PC-3 (cell line): ENCODE results near the gene ST3GAL5. TPM values are rescaled to one million over a fixed set of nuclear protein-coding genes. Genes with fewer than 3 reads are reported as not detected.

Experiments used
- ATAC-seq: fragments of 200-7000 bp; cut with Tn5 transposase; 2 replicates; pipeline ENCODE4 v1.9.1; 2020; ENCODE audit warnings: mild to moderate bottlenecking, moderate library complexity
- BruUV-seq: library from RNA; stranded (reverse); fragments of 400-500 nt; replicated peaks from 2 replicates; lab custom pipeline; 2021; lab: Mats Ljungman, UMichigan
- CTCF ChIA-PET: fragments of 300-600 bp; sonication (Branson Sonifier 250); formaldehyde crosslinking; loops from one replicate; lab custom pipeline; 2022; ENCODE audit warnings: antibody characterized with exemption; lab: Charles Lee
- POLR2A ChIA-PET: fragments of 300-600 bp; sonication (Branson Sonifier 250); formaldehyde crosslinking; loops from one replicate; lab custom pipeline; 2022; ENCODE audit warnings: antibody characterized with exemption; ENCODE audit not compliant: unreplicated experiment; lab: Charles Lee
- DNase-seq: peaks from one replicate; pipeline ENCODE4 v3.0.0-alpha.2; 2015
- H2AFZ ChIP-seq: fragments of 300-600 bp; sonication (generic); 2 replicates; pipeline ENCODE4 v1.6.0; 2016; ENCODE audit warnings: antibody characterized with exemption, low read length
- H3F3A ChIP-seq: fragments of 300-600 bp; sonication (generic); one replicate; pipeline ENCODE4 v1.6.0; 2017; ENCODE audit warnings: antibody characterized with exemption, low read length, control low read depth, mild to moderate bottlenecking; ENCODE audit not compliant: unreplicated experiment
- H3K27ac ChIP-seq: fragments of 300-600 bp; sonication (generic); 2 replicates; pipeline ENCODE4 v1.5.1; 2016; ENCODE audit warnings: mild to moderate bottlenecking, low read length
- H3K27me3 ChIP-seq: fragments of 300-600 bp; sonication (generic); 2 replicates; pipeline ENCODE4 v1.6.1; 2016; ENCODE audit warnings: low read length, mixed read lengths
- H3K36me3 ChIP-seq: fragments of 300-600 bp; sonication (generic); 2 replicates; pipeline ENCODE4 v1.6.1; 2016; ENCODE audit warnings: low read depth, mixed run types, low read length, mixed read lengths
- H3K4me1 ChIP-seq: fragments of 300-600 bp; sonication (generic); 2 replicates; pipeline ENCODE4 v1.5.1; 2016; ENCODE audit warnings: low read length; ENCODE audit not compliant: insufficient read depth
- H3K4me2 ChIP-seq: fragments of 300-600 bp; sonication (generic); 2 replicates; pipeline ENCODE4 v1.6.0; 2016; ENCODE audit warnings: low read length
- H3K4me3 ChIP-seq: fragments of 300-600 bp; sonication (generic); 2 replicates; pipeline ENCODE4 v1.5.1; 2016; ENCODE audit warnings: mild to moderate bottlenecking, low read length, mixed read lengths
- H3K79me2 ChIP-seq: fragments of 300-600 bp; sonication (generic); 2 replicates; pipeline ENCODE4 v1.6.1; 2017; ENCODE audit warnings: low read length, mixed read lengths
- H3K9ac ChIP-seq: fragments of 300-600 bp; sonication (generic); 2 replicates; pipeline ENCODE4 v1.6.0; 2016; ENCODE audit warnings: mild to moderate bottlenecking, low read length
- H3K9me2 ChIP-seq: fragments of 300-600 bp; sonication (generic); replicated peaks from 2 replicates; pipeline ENCODE4 v1.6.1; 2016; ENCODE audit warnings: mixed run types, low read length, mixed read lengths
- H3K9me3 ChIP-seq: fragments of 300-600 bp; sonication (generic); 2 replicates; pipeline ENCODE4 v1.6.1; 2016; ENCODE audit warnings: low read length, mixed read lengths
- H4K20me1 ChIP-seq: fragments of 300-600 bp; sonication (generic); 2 replicates; pipeline ENCODE4 v1.6.1; 2016; ENCODE audit warnings: low read length, mixed read lengths
- EZH2 ChIP-seq: fragments of 300-600 bp; sonication (generic); IDR thresholded peaks from one replicate; pipeline ENCODE4 v1.6.1; 2017; ENCODE audit warnings: antibody characterized with exemption, mild to moderate bottlenecking, low read length; ENCODE audit not compliant: unreplicated experiment
- EZH2phosphoT487 ChIP-seq: fragments of 300-600 bp; sonication (generic); IDR thresholded peaks from 2 replicates; pipeline ENCODE4 v1.6.1; 2018; ENCODE audit warnings: mild to moderate bottlenecking, antibody characterized with exemption, low read length, borderline replicate concordance
- intact Hi-C: fragments of 100-400 bp; cut with micrococcal nuclease; formaldehyde crosslinking; loops from 2 replicates; pipeline ENCODE4 v1.9.0; 2023
- total RNA-seq: library from RNA; depleted of rRNA; stranded (reverse); fragments of >200 nt; gene quantifications from 2 replicates; pipeline ENCODE4 v1.2.3, GENCODE V29; 2014
- TF ChIP-seq, protein P1 (sequence below): fragments of 300-600 bp; sonication (generic); conservative IDR thresholded peaks from 2 replicates; pipeline ENCODE4 v1.5.1; 2017; ENCODE audit warnings: antibody characterized with exemption, low read depth, mild to moderate bottlenecking, low read length

The ST3GAL5 gene
- total RNA-seq, 1 experiment from 2014 or later: 0.87 TPM

DNA sequence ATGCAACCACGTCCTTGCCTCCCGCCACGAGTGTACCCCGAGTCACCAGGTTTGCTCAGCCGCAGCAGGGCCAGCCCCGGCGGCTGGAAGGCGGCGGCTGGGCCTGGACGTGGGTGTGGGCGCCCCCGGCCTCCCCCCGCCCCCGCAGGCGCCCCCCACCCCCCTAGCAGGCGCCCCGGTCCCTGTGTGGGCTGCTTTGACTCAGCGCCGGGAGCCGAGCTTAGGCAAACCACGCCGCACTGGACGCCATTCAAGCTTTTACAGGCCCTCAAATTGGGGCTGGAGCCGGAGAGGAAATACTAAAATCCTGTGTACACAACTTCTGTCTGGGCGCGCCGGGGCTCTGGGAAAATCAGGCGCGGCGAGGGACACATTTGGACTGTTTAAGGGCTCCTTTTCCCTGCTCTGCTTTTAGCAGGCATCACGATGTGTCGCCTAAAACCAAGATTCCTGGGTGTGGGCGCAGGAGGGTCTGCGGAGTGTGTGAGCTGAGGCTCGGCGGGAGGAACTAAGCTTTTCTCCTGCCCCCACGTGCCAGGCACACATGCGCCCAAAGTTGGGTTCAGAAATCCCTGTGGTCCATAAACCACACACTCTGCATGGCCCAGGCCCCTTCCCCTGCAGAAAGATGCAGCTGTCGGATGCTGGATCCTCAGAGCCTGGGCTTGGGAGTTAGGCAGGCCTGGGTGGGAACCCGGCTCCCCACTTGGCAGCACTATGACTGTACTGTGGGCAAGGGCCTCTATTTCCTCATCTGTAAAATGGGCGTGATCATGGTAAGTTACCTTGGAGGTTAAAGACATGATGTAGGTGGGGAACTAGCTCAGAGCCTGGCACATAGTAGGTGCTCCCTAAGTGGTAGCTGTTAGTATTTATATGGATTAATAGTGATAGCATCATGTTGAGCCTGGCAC is 77.4 kb downstream of the ST3GAL5 start:
- Histone ChIP-seq H3K9me3 (no peaks in the 10 kb centered on the region), H2AFZ (peak overlapping the region; percentile 58; the same call in 1 of the 2 replicates), H3K9ac (no peak overlapping the region), H3K36me3 (no peaks in the 10 kb centered on the region), H3K9me2 (no peaks in the 10 kb centered on the region), H3K27me3 (no peaks in the 10 kb centered on the region), H4K20me1 (no peaks in the 10 kb centered on the region), H3K4me1 (peaks cover 4% of the 10 kb centered on the region; the same call in 1 of the 2 replicates), H3K4me3 (no peak overlapping the region), H3K4me2 (peak overlapping the region; percentile 23; the same call in 1 of the 2 replicates), H3K27ac (no peak overlapping the region), H3F3A (no peaks in the 10 kb centered on the region), H3K79me2 (no peaks in the 10 kb centered on the region)
- CTCF ChIA-PET: interaction anchor here (0.8 kb wide), 2 partner anchors 41 to 83 kb away, joined by 3 to 4 read pairs; no protein-coding TSS in a partner anchor
- peak; percentile 51 for ATAC-seq
- DNase-seq: peak; percentile 13
- POLR2A ChIA-PET: no interaction called here
- BruUV-seq: no TSS peak
- intact Hi-C loops: loop anchor here (10.0 kb wide), 1 partner anchor 167 kb away; no protein-coding TSS in a partner anchor
- TF ChIP-seq EZH2: no peak
- TF ChIP-seq, protein P1, sequence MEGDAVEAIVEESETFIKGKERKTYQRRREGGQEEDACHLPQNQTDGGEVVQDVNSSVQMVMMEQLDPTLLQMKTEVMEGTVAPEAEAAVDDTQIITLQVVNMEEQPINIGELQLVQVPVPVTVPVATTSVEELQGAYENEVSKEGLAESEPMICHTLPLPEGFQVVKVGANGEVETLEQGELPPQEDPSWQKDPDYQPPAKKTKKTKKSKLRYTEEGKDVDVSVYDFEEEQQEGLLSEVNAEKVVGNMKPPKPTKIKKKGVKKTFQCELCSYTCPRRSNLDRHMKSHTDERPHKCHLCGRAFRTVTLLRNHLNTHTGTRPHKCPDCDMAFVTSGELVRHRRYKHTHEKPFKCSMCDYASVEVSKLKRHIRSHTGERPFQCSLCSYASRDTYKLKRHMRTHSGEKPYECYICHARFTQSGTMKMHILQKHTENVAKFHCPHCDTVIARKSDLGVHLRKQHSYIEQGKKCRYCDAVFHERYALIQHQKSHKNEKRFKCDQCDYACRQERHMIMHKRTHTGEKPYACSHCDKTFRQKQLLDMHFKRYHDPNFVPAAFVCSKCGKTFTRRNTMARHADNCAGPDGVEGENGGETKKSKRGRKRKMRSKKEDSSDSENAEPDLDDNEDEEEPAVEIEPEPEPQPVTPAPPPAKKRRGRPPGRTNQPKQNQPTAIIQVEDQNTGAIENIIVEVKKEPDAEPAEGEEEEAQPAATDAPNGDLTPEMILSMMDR: no peak
- TF ChIP-seq EZH2phosphoT487: no peak

DNA sequence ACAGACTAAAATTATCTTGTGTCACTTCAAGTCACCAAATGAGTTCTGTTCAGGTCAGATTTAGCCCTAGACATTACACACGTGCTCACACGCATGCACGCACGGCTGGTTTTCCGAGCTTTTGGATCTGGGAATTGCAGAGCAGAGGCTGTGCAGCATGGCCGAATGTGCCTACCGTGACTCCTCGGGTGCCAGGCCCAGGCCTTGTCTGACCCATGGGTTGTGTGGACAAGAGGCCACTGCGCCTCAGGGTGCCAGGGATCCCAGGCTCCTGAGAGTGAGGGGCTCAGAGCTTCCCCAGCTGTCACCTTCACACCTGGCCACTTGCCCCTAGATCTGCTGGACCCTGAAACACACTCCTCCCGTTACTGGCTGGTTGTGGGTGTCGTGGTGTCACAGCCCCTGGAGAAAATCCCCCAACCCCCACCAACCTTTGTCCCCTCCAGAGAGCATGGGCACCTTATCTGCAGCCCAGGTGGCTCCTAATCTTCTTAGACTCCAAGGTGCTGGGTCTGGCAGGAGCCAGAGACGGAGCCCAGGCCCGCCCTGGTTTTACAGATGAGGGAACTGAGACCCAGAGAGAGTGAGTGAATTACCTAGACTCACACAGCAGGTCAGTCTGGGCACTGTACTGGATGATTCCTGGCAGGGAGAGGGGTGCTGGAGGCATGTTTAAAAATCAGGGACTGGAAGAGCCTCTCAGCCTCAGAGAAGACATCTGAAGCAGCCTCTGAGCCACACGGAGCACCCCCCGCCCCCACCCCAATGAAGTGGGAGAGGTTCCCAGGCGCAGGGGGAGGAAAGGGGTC is 78.2 kb downstream of the ST3GAL5 start:
- H3F3A ChIP-seq: no peaks in the 10 kb centered on the region
- DNase-seq (no peak), ATAC-seq (peak; percentile 5)
- H3K79me2 ChIP-seq: no peaks in the 10 kb centered on the region
- H4K20me1 ChIP-seq: no peaks in the 10 kb centered on the region
- H2AFZ ChIP-seq: no peak overlapping the region
- H3K4me3 ChIP-seq: no peak overlapping the region
- no peaks in the 10 kb centered on the region for H3K27me3 ChIP-seq
- no peaks in the 10 kb centered on the region for H3K9me2 ChIP-seq
- no peaks in the 10 kb centered on the region for H3K9me3 ChIP-seq
- intact Hi-C loops: loop anchor here (10.0 kb wide), 1 partner anchor 166 kb away; no protein-coding TSS in a partner anchor
- TF ChIP-seq, protein P1: no peak
- no peak for TF ChIP-seq EZH2
- POLR2A ChIA-PET: no interaction called here
- CTCF ChIA-PET: no interaction called here
- peaks cover 4% of the 10 kb centered on the region; the same call in 1 of the 2 replicates for H3K4me1 ChIP-seq
- no TSS peak for BruUV-seq
- H3K36me3 ChIP-seq: no peaks in the 10 kb centered on the region
- H3K27ac ChIP-seq: no peak overlapping the region
- no peak overlapping the region for H3K9ac ChIP-seq
- no peak overlapping the region for H3K4me2 ChIP-seq
